ENCODE data around the gene HOXC12. TPM values are rescaled to one million over a fixed set of nuclear protein-coding genes. Genes with fewer than 3 reads are reported as not detected.

Gene HOXC12
- total RNA-seq, 2 experiments from 2014 or later = not detected

- H3K4me3 Mint-ChIP-seq = no peak overlapping the region
- H3K4me1 Mint-ChIP-seq (ENCODE audit: low read depth) = peaks cover 17% of the 10 kb centered on the region
- ChIA-PET CTCF (interaction anchor here (0.7 to 2.3 kb wide), 7 partner anchors 32 to 255 kb away, joined by 3 to 10 read pairs (median 3); partner anchors contain the start of genes HOXC10 and HOXC5), POLR2A (interaction anchor here (0.8 to 2.0 kb wide), 3 partner anchors 32 to 56 kb away, joined by 3 to 6 read pairs (median 4); partner anchors contain the start of genes HOXC10 and HOXC8)
- no peaks in the 10 kb centered on the region for H3K36me3 Mint-ChIP-seq (ENCODE audit: low read depth)
- no peak overlapping the region for H3K27ac Mint-ChIP-seq
- DNase-seq (no peak), ATAC-seq (no peak)
- intact Hi-C loops (cut with micrococcal nuclease) = no loop called here
- TF ChIP-seq, protein P1, sequence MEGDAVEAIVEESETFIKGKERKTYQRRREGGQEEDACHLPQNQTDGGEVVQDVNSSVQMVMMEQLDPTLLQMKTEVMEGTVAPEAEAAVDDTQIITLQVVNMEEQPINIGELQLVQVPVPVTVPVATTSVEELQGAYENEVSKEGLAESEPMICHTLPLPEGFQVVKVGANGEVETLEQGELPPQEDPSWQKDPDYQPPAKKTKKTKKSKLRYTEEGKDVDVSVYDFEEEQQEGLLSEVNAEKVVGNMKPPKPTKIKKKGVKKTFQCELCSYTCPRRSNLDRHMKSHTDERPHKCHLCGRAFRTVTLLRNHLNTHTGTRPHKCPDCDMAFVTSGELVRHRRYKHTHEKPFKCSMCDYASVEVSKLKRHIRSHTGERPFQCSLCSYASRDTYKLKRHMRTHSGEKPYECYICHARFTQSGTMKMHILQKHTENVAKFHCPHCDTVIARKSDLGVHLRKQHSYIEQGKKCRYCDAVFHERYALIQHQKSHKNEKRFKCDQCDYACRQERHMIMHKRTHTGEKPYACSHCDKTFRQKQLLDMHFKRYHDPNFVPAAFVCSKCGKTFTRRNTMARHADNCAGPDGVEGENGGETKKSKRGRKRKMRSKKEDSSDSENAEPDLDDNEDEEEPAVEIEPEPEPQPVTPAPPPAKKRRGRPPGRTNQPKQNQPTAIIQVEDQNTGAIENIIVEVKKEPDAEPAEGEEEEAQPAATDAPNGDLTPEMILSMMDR (IDR thresholded peaks at IDR 0.05) = no peak
- H3K9me3 Mint-ChIP-seq = no peaks in the 10 kb centered on the region
- H3K27me3 Mint-ChIP-seq = peaks cover 93% of the 10 kb centered on the region
Observed at GRCh38 chr12:53952871-53953734, 1.6 kb upstream of the HOXC12 start.

DNA sequence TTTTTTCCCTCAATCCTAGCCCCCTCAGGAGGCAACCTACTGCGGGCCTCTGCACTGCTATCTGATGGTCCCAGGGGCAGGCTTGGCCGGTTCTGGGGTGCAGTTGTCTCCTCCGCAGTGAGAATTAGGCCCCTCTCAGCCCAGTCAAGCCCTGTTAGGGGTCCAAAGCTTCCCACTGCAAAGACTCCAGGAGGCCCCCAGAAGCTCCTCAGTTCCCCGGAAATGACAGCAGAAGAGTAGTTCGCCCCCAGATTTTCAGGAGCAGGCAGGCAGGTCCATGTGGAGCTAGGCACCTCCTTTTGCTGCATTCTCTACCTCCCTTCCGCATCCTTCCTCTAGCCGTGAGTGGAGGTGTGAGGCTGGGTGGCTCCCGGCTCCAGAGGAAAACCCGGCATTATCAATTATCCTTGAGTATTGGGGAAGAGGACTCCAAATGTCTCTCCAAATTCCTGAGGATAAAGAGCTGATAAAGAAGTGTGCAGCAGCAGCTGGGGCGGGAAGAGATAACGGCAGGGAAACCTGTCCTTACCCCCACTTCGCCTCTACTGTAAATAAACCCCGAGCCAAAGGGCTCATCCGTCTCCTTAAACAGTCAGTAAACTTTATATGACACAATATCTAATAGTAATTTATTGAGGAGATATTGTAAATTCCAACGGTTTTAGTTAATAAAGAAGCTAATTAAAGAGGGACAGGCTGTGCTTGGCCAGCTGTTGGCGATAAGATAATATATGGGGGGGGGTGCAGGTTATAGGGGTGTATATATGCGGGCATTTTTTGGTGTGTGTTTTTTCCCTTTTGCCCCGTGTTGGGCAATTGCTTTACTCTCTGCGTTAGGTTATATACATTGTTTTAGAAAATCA lies 641 bp upstream of the HOXC12 start:
- CTCF ChIA-PET = interaction anchor here (0.7 to 2.3 kb wide), 4 partner anchors 31 to 207 kb away, joined by 3 to 10 read pairs (median 3); partner anchors contain the start of gene HOXC10
- Mint-ChIP-seq H3K4me1 (ENCODE audit: low read depth) (peaks cover 17% of the 10 kb centered on the region), H3K27me3 (peaks cover 93% of the 10 kb centered on the region), H3K9me3 (no peaks in the 10 kb centered on the region), H3K36me3 (ENCODE audit: low read depth) (no peaks in the 10 kb centered on the region), H3K4me3 (no peak overlapping the region), H3K27ac (no peak overlapping the region)
- TF ChIP-seq, protein P1 (IDR thresholded peaks at IDR 0.05) = no peak
- DNase-seq (no peak), ATAC-seq (no peak)
- intact Hi-C loops (cut with micrococcal nuclease) = no loop called here
- POLR2A ChIA-PET = interaction anchor here (0.8 to 2.0 kb wide), 4 partner anchors 14 to 236 kb away, joined by 3 to 6 read pairs (median 4); partner anchors contain the start of genes HOXC10 and HOXC8

- no peak for DNase-seq
- intact Hi-C loops (cut with micrococcal nuclease) = loop anchor here (5.0 kb wide), 1 partner anchor 37 kb away; no protein-coding TSS in a partner anchor
- CTCF ChIA-PET = interaction anchor here (1.0 kb wide), 1 partner anchor 10 kb away, joined by 3 read pairs; no protein-coding TSS in a partner anchor
- Mint-ChIP-seq H3K9me3 (no peaks in the 10 kb centered on the region), H3K27me3 (peaks cover 93% of the 10 kb centered on the region), H3K4me1 (ENCODE audit: low read depth) (peaks cover 17% of the 10 kb centered on the region), H3K36me3 (ENCODE audit: low read depth) (no peaks in the 10 kb centered on the region), H3K4me3 (no peak overlapping the region), H3K27ac (no peak overlapping the region)
- no peak for ATAC-seq
- TF ChIP-seq, protein P1 (IDR thresholded peaks at IDR 0.05) = no peak
- POLR2A ChIA-PET = interaction anchor here (0.5 to 1.6 kb wide), 3 partner anchors 15 to 53 kb away, joined by 3 to 6 read pairs (median 3); partner anchors contain the start of gene HOXC8
Observed at GRCh38 chr12:53955036-53955775, 503 bp downstream of the HOXC12 start.

DNA sequence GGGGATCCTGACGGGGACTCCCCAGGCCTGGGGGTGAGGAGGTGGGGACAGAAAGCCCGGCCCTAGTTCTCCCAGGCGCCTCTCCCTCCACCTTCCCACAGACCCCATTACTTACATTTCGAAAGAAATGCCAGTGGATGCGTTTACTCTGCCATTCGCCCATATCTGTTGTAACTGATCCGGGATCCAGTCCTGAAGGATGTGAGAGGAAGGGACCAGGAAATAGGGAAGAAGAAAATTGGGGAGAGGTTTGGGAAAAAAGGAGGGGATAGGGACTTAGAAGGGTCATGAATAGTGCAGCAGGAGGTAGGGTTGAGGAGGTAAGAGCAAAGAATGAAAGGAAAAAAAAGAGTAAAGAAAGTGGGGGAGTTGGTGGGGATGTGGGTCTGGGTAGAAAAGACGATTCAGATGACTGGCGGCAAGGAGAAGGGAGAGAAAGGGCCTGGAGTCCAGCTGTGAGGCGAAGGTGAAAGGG lies 1.1 kb downstream of the HOXC12 start:
- POLR2A ChIA-PET = interaction anchor here (0.5 kb wide), 1 partner anchor 44 kb away, joined by 3 read pairs; no protein-coding TSS in a partner anchor
- peaks cover 91% of the 10 kb centered on the region for H3K27me3 Mint-ChIP-seq
- H3K36me3 Mint-ChIP-seq (ENCODE audit: low read depth) = no peaks in the 10 kb centered on the region
- no peak for DNase-seq
- no peak overlapping the region for H3K4me3 Mint-ChIP-seq
- no peaks in the 10 kb centered on the region for H3K9me3 Mint-ChIP-seq
- intact Hi-C loops (cut with micrococcal nuclease) = loop anchor here (5.0 kb wide), 1 partner anchor 36 kb away; no protein-coding TSS in a partner anchor
- CTCF ChIA-PET = interaction anchor here (1.0 kb wide), 1 partner anchor 9 kb away, joined by 3 read pairs; no protein-coding TSS in a partner anchor
- H3K4me1 Mint-ChIP-seq (ENCODE audit: low read depth) = peaks cover 21% of the 10 kb centered on the region
- no peak for ATAC-seq
- TF ChIP-seq, protein P1 (IDR thresholded peaks at IDR 0.05) = no peak
- H3K27ac Mint-ChIP-seq = no peak overlapping the region
